Mammary epithelial cell (primary cell): ENCODE results near the gene SMTNL2.
"Not testable (repeated sequence)": the region's sequence is repeated elsewhere in the genome, so short reads cannot be mapped to it uniquely, and the experiment has no call there.

ENCODE experiments used
- CTCF ChIP-seq, 2 donors: IDR thresholded peaks in 1 of 2; conservative IDR thresholded peaks in 1 of 2; 2 replicates each; pipeline ENCODE4 v1.5.1; 2011 to 2012; ENCODE audit warnings: inconsistent platforms in 2 of 2, low read length in 2 of 2, mild to moderate bottlenecking in 2 of 2, control low read depth in 1 of 2, low read depth in 1 of 2; ENCODE audit not compliant: insufficient read depth in 1 of 2; ENCODE audit errors: extremely low read depth in 1 of 2
- EZH2 ChIP-seq: IDR thresholded peaks from 2 replicates; pipeline ENCODE4 v1.6.1; 2012; ENCODE audit warnings: low read length, inconsistent platforms, borderline replicate concordance

DNA sequence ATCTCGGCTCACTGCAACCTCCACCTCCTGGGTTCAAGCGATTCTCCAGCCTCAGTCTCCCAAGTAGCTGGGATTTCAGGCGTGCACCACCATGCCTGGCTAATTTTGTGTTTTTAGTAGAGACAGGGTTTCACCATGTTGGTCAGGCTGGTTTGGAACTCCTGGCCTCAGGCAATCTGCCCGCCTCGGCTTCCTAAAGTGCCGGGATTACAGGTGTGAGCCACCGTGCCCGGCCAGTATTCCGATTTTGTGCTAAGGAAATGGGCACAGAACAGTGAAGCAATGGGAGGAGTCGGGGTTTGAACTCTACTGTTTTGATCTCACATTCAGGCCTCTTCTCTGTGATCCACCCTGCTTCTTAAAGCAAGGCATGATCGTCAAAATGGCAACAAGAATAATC lies 20.4 kb downstream of the SMTNL2 start:
- TF ChIP-seq CTCF (conservative IDR thresholded peaks at IDR 0.05 in 1 of 2, IDR thresholded peaks at IDR 0.05 in 1 of 2; ENCODE audit: extremely low read depth in 1 of 2, insufficient read depth in 1 of 2, low read depth in 1 of 2, low read length in 2 of 2); EZH2: not testable (repeated sequence)
